ENCODE measurements around the gene PNMA6E.

DNA sequence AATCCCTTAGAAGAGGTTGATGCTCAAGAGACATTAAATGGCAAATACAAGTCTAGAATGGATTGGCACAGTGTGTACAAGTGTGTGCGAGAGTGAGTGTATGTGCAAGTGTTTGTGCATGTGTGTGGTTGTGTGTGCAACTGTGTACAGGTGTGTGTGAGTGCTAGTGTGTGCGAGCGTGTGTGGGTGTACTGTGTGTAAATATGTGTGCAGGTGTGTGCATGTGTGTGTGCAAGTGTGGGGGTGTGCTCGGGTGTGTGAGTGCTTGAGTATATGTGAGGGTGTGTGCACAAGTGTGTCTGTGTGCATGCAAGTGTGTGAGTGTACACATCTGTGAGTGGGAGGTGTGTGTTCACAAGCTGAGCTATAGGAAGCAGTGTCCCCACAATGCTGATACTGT lies 38.8 kb upstream of the PNMA6E start:
- TF ChIP-seq, protein P1, sequence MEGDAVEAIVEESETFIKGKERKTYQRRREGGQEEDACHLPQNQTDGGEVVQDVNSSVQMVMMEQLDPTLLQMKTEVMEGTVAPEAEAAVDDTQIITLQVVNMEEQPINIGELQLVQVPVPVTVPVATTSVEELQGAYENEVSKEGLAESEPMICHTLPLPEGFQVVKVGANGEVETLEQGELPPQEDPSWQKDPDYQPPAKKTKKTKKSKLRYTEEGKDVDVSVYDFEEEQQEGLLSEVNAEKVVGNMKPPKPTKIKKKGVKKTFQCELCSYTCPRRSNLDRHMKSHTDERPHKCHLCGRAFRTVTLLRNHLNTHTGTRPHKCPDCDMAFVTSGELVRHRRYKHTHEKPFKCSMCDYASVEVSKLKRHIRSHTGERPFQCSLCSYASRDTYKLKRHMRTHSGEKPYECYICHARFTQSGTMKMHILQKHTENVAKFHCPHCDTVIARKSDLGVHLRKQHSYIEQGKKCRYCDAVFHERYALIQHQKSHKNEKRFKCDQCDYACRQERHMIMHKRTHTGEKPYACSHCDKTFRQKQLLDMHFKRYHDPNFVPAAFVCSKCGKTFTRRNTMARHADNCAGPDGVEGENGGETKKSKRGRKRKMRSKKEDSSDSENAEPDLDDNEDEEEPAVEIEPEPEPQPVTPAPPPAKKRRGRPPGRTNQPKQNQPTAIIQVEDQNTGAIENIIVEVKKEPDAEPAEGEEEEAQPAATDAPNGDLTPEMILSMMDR (IDR thresholded peaks at IDR 0.05; ENCODE audit: low read depth, low read length, poor library complexity, severe bottlenecking): no peak
- no peak for TF ChIP-seq EZH2phosphoT487 (IDR thresholded peaks at IDR 0.05; ENCODE audit: borderline replicate concordance, low read length)
